Ammon's horn (tissue), 1 donor: Measurements from ENCODE around the gene KCNK3.

Experiments
- DNase-seq: peaks from one replicate; pipeline ENCODE4 v3.0.0-alpha.2; 2016; ENCODE audit warnings: low spot score

KCNK3 gene

DNA sequence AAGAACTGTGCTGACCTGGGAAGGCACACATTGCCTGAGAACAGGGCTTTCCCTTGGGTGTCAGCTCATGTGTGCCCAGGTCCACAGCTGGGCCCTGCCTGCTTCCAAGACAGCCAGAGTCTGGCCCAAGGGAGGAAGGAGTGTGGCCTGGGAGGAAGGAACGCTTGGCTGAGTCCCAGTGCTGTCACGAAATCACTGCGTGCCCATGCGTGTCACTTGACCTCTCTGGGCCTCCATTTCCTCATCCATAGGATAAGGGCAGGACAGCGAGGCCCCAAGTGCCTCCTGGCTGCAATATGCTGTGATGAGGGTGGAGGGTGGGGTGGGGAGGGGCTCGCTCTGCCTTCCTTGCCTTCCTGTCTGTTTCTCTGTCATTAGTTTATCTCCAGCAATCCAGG, 642 bp upstream of the KCNK3 start:
- no peak for DNase-seq

DNA sequence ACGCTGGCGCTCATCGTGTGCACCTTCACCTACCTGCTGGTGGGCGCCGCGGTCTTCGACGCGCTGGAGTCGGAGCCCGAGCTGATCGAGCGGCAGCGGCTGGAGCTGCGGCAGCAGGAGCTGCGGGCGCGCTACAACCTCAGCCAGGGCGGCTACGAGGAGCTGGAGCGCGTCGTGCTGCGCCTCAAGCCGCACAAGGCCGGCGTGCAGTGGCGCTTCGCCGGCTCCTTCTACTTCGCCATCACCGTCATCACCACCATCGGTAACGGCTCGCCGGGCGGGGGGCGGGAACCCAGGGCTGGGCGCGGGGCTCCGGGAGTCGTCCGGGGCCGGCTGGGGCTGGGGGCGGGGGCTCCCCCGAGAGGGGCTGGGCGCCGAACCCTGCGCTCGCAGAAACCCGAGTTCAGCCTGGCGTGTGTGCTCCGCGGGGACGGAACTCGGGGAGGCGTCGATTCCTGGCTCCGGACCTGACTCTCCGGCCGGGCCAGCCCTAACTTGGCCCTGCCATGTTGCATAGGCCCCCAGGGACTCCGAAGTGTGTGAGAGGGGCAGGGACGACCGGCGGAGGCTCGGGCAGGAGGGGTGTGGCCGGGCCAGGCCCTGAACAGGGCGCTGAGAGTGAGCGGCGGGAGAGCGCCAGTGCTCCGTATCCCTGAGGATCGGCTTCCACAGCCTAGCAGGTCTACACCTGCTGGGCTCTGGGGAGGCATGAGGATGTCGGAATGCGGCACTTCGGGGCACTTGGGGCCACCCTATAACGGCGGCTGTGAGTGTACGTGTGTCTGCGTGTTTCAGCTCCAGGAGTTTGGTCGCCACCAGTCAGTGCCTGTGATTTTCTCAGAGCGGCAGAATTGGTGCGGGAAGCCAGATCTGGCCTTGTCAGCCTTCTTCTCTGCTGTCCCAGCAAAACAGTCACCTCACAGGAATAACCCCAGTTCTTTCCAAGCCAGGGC, 651 bp downstream of the KCNK3 start:
- DNase-seq: peak; percentile 10

DNA sequence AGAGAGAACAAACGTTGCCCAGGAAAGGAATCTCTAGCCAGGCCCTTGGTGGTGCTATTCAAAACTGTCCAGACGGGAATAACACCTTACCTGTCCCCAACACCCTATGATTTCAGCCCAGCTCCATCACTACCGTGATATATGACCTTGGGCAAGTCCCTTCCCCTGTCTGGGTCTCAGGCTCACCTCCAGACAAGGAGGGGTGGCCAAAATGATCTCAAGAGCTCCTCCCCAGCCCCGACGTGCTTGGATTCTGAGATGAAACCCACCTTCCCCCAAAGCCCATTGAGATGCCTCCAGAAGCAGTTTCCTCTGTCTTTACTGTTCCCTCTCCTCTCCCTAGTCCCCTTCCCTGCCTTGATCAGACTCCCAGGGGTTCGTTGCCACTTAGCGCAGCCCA, 1.5 kb downstream of the KCNK3 start:
- no peak for DNase-seq

DNA sequence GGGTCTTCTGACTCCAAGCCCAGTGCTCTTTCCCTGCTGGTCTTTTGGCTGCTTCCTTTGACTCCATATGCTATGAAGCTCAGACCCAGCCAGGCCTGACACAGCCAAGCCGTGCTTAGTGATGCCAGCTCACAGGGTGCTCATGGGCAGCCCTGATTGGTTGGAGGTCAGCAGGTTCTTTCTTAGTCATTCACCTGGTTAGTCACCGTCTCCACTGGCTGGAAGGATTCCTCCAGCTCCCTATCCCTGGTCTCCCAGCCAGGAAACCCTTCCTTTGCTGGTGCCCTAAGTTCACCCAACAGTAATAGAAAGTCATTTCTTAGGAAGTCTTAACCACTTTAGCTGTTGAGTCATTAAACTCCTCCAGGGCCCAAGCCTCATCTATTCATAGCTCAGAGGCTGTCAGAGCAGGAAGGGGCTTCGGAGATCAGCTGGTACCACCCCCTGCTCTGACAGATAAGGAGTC, 3.9 kb downstream of the KCNK3 start:
- no peak for DNase-seq

DNA sequence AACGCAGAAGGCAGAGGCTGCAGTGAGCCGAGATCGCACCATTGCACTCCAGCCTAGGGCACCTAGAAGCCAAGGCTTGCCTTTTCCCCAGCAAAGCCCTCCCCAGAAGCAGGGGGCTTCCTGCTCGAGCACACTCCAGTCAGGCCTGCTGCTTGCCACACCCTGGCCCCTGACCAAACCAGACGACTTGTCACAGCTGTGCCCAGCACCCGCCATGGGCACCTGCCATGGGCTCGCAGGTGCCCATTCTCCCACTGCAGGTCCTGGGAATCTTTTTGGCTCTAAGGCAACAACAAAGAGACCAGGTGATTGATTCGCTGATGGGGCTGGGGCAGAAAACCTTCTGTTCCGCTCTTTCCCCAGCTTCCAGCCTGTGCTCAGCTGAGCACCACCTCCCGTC, 4.9 kb downstream of the KCNK3 start:
- no peak for DNase-seq

DNA sequence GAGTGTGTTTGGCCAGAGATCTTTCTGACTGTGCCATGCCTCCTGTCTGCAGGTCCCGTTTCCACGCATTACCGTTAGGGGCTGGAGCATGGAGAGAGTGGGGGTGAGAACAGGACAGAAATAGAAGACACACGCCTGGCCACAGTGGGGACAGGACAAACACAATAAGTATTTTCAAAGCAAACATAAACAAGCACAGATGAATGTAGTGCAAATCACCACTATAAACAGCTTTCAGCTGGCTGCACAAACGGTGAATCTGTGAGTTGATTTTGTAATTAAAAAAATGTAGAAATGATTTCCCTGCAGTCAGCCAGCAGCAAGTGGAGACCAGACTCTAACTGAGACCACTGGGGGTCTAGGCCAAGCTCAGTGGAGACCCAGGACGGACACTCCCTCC, 6.8 kb downstream of the KCNK3 start:
- DNase-seq: no peak

DNA sequence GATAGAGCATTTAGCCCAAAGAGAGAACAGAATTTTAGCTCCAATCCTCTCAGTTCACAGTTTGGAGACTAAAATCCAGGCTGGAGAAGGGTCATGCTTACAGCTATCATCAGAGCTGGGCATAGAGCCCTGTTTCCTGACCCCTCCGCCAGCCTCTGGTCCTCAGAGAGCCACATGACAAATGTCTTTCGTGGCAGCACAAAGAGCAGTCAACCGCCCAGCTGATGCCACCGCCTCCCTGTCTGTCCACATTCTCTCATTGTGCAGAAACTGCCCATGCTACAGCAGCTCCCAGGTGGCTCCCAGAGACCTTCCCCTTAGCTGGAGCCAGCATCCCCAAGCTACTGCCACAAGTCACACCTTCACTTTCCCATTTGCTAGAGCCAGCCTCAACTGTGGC, 7.6 kb downstream of the KCNK3 start:
- no peak for DNase-seq

DNA sequence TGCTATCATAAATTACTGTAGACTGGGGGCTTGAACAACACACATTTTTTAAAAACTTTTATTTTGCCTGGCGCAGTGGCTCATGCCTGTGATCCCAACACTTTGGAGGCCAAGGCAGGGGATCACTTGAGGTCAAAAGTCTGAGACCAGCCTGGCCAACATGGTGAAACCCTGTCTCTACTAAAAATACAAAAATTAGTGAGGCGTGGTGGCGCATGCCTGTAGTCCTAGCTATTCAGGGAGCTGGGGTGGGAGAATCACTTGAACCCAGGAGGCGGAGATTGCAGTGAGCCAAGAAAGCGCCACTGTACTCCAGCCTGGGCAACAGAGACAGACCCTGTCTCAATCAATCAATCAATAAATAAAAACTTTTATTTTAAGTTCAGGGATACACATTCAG, 9.1 kb downstream of the KCNK3 start:
- no peak for DNase-seq

DNA sequence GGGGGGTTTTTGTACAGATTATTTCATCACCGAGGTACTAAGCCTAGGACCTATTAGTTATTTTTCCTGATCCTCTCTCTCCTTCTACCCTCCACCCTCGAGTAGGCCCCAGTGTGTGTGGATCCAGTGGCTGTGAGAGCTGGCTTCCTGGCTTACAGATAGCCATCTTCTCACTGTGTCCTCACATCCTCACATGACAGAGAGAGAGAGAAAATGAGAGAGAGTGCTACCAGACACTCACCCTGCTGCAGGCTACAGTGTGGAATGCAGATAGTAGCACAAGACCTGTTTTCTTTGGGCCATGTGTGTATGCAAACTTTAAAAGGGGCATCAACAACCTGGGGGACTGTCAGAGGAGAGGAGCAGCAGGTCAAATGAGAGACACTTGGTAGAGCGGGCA, 9.5 kb downstream of the KCNK3 start:
- DNase-seq: no peak

DNA sequence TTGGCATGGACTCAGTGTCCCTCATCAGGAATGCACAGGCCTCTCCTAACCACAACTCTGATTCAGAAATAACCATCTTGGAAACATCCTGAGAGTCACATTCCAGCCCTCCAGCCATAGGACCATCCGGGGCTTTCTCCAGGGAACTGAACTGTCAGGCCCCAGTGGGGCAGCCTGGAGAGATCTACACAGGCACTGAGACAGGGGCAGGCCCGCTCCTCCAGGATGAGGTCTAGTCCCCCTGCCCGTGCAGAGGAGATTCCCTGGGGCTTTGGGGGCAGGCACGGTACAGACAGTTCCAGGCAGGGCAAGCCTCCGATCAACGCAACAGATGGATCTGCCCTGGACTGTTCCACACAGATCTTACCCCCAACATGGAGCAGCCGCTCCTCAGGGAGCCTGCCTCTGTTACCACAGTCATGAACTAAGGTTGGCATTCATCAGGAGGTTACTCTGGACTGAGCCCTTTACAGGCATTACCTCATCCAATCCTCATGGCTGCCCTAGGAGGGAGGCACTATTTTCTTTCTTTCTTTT, 12.0 kb downstream of the KCNK3 start:
- DNase-seq: no peak

DNA sequence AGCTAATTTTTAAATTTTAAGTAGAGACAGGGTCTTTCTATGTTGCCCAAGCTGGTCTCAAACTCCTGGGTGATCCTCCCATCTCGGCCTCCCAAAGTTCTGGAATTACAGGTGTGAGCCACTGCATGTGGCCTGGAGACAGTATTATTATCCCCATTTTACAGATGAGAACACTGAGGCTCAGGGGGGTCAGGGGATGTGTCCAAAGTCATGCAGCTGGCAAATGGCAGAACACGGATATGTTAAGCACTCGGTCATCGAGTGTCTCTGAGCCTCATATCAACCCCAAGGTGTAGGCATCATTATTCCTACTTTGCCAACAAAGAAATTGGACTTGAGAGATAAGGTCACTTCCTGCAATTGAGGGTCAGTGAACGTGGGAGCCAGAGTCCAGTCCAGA, 12.6 kb downstream of the KCNK3 start:
- no peak for DNase-seq

DNA sequence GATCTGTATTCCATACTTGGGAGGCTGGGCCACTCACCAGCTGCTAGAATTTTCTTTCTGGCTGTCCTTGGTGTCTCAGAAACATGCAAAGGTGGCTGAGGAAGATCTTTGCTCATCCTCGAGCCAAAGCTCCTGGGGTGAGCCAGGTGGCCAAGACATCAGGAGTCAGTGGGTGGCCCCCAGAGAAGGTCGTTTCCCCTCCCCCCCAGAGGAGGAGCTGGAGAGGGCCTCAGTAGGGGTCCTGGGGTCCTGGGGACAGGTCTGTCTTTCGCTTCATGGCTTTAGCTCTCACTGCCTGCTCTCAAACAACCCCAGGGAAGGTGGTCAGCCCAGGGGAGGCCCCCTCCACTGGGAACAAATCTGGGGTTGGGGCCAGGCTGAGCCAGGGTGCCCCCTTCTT, 13.6 kb downstream of the KCNK3 start:
- no peak for DNase-seq

DNA sequence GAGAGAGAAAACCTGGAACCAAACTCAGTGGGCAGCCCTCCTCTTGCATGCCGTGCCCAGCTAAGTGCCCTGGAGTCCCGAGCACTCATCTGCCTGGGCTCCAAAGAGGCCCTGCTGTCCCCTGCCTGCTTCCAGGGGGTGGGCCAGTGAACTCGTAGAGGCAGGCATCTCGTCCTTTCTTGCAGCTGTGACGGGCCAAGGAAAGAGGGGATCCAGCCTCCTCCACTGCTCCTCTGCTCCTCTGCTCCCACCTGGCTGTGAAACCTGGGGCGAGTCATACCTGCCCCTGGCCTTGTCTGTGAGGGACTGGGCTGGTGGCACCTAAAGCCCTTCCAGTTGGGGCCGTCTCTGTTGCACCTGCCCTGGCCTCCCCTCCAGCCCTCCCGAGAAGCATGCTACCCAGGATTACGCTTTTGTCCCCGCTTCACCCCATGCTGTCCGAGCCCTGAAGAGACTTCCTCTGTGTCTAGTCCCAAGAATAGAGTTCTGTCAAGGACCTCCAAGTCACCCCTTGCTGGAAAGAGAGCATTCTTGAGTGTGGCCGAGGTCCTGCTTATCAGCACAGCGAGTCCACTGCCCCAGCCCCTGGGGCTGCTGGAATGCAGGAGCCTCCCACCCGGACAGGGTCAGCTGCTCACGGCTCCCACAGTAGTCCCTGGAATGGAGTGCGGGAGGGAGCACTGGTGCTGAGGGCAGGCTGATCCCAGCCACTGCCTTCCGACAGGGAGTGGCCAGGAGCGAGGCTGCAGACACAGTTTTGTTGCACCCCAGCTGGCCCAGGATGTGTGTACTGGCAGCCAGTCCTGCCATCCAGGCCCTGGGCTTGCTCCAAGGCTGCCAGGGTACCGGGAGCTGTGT, 14.3 kb downstream of the KCNK3 start:
- no peak for DNase-seq

DNA sequence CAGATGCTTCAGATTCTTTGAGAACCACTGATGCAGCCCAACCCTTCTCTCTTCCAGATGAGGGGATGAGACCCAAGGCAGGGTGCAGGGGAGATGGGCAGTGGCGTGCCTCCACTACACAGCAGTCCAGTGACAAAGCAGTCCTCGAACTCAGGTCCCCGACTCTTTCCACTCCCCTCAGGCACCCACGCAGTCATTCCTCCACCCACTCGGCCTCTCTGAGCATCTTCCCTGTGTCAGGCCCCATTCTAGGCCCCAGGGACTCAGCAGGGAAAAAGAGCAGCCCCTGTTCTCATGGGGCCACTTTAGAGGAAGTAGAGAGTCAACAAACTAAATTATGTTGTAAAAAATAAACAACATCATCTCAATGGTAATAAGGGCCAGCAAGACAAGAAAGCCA, 15.2 kb downstream of the KCNK3 start:
- no peak for DNase-seq

DNA sequence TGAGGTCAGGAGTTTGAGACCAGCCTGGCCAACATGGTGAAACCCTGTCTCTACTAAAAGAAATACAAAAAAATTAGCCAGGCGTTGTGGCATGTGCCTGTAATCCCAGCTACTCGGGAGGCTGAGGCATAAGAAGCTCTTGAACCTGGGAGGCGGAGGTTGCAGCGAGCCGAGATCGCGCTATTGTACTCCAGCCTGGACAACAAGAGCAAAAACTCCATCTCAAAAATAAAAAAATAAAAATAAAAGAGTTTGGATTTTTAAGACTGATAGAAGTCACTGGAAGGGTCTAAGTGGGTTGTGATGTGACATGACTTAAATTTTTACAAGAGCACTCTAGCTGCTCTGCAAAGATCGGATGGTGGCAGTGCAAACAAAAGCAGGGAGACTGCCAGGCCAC, 15.9 kb downstream of the KCNK3 start:
- no peak for DNase-seq

DNA sequence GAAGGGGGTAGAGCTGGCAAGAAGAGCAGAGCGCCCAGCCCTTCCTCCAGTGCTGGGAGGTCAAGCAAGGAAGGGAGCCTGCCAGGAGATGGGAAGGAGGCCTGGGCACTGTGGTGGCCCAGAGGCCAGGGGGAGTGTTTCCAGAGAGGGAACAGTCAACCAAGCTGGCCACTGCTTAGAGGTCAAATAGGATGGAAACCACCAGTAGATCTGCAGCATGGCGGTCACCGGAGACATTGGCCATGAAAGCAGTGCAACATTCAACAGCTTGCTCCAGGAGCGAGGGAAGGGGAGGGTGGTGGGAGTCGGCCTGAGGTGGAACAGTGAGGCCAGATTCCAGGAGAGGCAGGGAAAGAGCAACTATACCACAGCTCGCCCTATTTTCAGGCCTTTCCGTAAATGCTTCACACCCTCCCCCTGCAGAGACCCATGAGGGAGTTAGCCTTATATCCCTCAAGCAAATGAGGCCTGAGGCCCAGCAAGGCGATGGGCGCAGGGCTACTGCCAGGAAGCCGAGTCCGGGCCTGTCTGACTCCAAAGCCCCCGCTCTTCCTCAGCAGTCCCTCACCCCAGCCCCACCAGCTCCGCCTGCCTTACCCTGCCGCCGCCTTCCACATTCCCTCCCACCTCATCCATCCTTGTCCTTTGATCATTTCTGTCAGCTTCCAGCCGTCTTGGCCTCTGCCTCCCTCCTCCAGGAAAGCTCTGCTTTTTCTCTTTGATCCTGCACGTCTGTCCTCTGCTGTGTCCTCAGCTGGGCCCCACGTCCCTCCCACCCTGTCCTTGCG, 17.0 kb downstream of the KCNK3 start:
- DNase-seq: no peak

DNA sequence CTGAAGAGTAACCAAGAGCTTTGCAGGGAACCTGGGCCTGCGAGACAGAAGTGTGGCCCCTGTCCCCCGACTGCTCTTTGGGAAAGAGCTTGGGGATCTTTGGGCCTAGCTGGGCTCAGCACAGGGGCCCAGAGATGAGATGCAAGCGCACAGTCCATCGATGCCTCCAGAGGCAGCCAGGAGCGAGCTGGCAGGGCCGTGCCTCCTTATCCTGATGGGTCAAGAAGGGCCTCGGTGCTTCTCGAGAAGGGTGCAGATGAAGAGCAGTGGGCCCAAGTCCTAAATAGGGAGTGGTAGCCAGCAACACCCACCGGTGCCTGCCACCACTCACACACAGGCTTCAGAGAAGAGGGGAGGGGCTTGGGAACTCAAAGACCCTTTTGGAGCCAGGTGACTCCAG, 17.6 kb downstream of the KCNK3 start:
- no peak for DNase-seq

DNA sequence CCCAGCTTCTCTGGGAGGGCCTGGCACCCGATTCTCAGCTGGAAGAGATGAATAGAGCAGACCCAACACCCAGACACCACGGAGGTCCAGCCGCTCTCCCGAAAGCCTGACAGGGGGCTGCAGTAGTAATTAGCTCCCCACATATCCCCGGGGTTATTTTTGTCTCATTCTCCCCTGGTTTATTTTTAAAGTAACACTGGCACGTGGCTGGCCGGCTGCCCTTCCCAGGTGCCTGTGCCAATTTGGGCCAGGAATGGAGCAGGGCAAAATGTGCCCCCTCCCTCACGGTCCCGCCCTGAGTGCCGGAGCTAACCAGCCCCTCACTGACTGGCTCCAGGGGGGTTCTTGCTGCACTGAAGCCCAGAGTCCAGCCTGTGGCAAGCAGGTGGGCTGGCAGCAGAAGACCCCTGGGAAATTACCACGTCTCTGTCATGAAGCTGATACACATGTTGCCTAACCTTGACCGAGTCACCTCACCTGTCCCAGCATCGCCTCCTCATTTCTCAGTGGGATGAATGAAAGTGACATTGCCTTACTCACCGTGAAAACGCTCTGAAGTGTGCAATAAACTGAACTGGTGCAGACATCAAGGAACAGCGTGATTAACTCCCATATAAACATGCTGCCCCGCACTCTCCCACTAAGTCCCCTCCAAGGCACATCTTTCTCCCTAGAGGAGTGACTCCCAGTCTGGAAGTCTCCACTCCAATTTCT, 18.4 kb downstream of the KCNK3 start:
- no peak for DNase-seq

DNA sequence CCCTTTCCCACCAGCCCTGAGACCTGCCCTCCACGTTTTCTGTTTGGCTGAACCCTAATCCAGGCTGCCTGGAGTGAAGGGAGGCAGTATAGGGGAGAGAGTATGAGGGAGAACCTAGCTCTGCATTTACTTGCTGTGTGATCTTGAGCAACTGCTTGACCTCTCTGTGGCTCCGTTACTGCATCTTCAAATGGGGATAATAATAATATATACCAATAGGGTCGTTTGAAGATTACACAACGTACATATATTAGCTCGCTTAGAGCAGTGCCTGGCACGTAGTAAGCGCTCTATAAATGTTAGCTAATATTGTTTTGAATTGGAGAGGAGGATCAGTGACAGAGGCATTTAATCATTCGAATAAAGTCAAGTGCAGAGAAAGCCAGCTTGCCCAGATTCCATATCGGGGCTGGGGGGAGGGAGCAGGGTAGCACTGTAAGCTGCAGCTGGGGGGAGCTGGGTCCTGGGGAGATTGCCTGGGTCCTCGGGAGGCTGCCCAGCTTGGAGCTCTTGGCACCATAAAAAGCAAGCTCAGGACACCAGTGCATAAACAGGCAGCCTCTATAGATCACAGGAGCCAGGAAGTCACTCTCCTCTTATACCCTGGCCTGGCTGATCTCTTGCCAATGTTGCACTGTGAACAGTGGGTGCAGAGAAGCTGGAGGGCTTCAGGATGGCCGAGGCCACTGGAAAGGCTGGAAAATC, 19.1 kb downstream of the KCNK3 start:
- no peak for DNase-seq
